ENCODE data around the gene REM1.

GRCh38 chr20:31474758-31475427 is at the start of gene REM1, which contains the start of gene DEFB124:
- TF ChIP-seq CTCF (IDR thresholded peaks at IDR 0.05), result no peak
- no peak for TF ChIP-seq POLR2A (IDR thresholded peaks at IDR 0.05)

Measured in transverse colon (tissue), 3 donors.